ENCODE measurements around the gene PLA2G2C. TPM values are rescaled to one million over a fixed set of nuclear protein-coding genes. Genes with fewer than 3 reads are reported as not detected.

The PLA2G2C gene
- total and polyA plus RNA-seq, 4 donors, result not detected

DNA sequence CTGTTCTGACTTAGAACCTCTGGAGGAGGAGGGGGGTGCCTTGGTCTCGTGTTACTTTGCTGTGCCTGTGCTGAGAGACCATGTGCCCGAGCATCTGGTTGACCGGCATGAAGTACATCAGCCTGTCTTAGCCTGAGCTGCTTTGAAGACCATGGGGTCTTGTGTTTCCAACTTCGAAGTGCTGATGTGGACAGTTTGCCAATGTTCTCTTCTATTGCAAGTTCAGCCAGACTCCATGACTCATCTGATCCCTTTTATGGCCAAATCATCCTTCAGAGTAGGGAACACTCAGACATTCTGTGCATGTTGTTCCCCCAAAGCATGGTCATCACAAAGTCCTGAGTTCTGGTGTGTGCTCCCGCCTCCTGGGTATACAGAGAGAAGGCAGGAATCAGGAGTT is 6.0 kb upstream of the PLA2G2C start:
- H3K36me3 ChIP-seq (ENCODE audit: control insufficient read depth in 4 of 4, insufficient read depth in 3 of 4, low read depth in 1 of 4, low read length in 3 of 4), result no peaks in the 10 kb centered on the region
- WGBS, result 93% methylated on average over 5 of the region's 5 CpGs
- no peaks in the 10 kb centered on the region for H3K27me3 ChIP-seq (ENCODE audit: control insufficient read depth in 4 of 4, insufficient read depth in 4 of 4, low read length in 3 of 4)
- no peak for TF ChIP-seq YY1 (IDR thresholded peaks at IDR 0.05)
- TF ChIP-seq NR2F2 (IDR thresholded peaks at IDR 0.05), result no peak
- no peak for TF ChIP-seq GABPA (IDR thresholded peaks at IDR 0.05 in 1 of 2, conservative IDR thresholded peaks at IDR 0.05 in 1 of 2)
- no peak for TF ChIP-seq FOXA1 (IDR thresholded peaks at IDR 0.05)
- TF ChIP-seq, protein P1, sequence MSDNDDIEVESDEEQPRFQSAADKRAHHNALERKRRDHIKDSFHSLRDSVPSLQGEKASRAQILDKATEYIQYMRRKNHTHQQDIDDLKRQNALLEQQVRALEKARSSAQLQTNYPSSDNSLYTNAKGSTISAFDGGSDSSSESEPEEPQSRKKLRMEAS (IDR thresholded peaks at IDR 0.05), result no peak
- no peak for TF ChIP-seq HNF4G (IDR thresholded peaks at IDR 0.05)
- no peak for TF ChIP-seq RAD21 (IDR thresholded peaks at IDR 0.05)
- TF ChIP-seq, protein P2, sequence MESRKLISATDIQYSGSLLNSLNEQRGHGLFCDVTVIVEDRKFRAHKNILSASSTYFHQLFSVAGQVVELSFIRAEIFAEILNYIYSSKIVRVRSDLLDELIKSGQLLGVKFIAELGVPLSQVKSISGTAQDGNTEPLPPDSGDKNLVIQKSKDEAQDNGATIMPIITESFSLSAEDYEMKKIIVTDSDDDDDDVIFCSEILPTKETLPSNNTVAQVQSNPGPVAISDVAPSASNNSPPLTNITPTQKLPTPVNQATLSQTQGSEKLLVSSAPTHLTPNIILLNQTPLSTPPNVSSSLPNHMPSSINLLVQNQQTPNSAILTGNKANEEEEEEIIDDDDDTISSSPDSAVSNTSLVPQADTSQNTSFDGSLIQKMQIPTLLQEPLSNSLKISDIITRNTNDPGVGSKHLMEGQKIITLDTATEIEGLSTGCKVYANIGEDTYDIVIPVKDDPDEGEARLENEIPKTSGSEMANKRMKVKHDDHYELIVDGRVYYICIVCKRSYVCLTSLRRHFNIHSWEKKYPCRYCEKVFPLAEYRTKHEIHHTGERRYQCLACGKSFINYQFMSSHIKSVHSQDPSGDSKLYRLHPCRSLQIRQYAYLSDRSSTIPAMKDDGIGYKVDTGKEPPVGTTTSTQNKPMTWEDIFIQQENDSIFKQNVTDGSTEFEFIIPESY (IDR thresholded peaks at IDR 0.05), result no peak
- TF ChIP-seq TAF1 (conservative IDR thresholded peaks at IDR 0.05), result no peak
- no peak for TF ChIP-seq HNF4A (conservative IDR thresholded peaks at IDR 0.05)
- TF ChIP-seq JUND (IDR thresholded peaks at IDR 0.05), result no peak
- H3K4me1 ChIP-seq (ENCODE audit: control insufficient read depth in 4 of 4, insufficient read depth in 4 of 4, low read length in 3 of 4), result peaks cover 0 to 14% (median 10%) of the 10 kb centered on the region in 4 donors
- no peak for DNase-seq (ENCODE audit: low spot score)
- H3K27ac ChIP-seq (ENCODE audit: low read depth in 1 of 2, low read length in 2 of 2), result no peak overlapping the region
- H3K9me3 ChIP-seq (ENCODE audit: control insufficient read depth in 4 of 4, low read length in 3 of 4), result no peaks in the 10 kb centered on the region
- no peak overlapping the region for H3K9ac ChIP-seq (ENCODE audit: low read depth in 1 of 2, low read length in 2 of 2)
- no peak overlapping the region for H3K4me3 ChIP-seq (ENCODE audit: low read depth in 1 of 3, low read length in 3 of 3)

DNA sequence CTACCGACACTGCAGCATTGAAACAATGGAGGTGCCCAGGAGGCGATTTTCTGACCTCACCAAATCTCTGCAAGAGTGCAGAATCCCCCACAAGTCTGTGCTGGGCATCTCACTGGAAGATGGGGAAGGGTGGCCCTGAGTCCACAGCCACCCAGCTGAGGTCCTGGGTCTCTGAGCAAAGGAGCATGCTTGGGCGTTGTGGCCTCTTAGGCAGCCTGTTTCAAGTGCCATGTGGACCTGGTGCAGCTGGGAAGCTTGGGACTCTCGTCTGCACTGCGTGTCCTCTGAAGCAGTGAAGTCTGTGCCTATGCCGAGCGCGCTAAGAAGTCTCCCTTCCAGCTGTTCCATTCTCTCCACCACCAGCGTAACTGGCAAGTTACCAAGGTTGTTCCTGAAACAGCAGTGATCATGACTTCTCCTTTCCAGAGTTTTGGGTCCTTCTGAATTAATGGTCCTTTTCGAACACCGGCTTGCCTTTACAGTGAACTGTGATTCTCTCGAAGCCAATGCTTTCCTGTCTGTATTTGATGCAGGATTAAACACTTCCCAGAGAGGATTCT is 5.0 kb upstream of the PLA2G2C start:
- no peaks in the 10 kb centered on the region for H3K27me3 ChIP-seq (ENCODE audit: control insufficient read depth in 4 of 4, insufficient read depth in 4 of 4, low read length in 3 of 4)
- no peaks in the 10 kb centered on the region for H3K9me3 ChIP-seq (ENCODE audit: control insufficient read depth in 4 of 4, low read length in 3 of 4)
- H3K4me1 ChIP-seq (ENCODE audit: control insufficient read depth in 4 of 4, insufficient read depth in 4 of 4, low read length in 3 of 4), result peaks cover 0 to 22% (median 18%) of the 10 kb centered on the region in 4 donors
- no peak for DNase-seq (ENCODE audit: low spot score)
- no peaks in the 10 kb centered on the region for H3K36me3 ChIP-seq (ENCODE audit: control insufficient read depth in 4 of 4, insufficient read depth in 3 of 4, low read depth in 1 of 4, low read length in 3 of 4)
- H3K4me3 ChIP-seq (ENCODE audit: low read depth in 1 of 3, low read length in 3 of 3), result no peak overlapping the region
- no peak overlapping the region for H3K27ac ChIP-seq (ENCODE audit: low read depth in 1 of 2, low read length in 2 of 2)
- WGBS, result 89% methylated on average over 12 of the region's 12 CpGs
- no peak overlapping the region for H3K9ac ChIP-seq (ENCODE audit: low read depth in 1 of 2, low read length in 2 of 2)
- TF ChIP-seq NR2F2 (IDR thresholded peaks at IDR 0.05) (no peak), TAF1 (conservative IDR thresholded peaks at IDR 0.05) (no peak), RAD21 (IDR thresholded peaks at IDR 0.05) (no peak), GABPA (IDR thresholded peaks at IDR 0.05 in 1 of 2, conservative IDR thresholded peaks at IDR 0.05 in 1 of 2) (no peak), YY1 (IDR thresholded peaks at IDR 0.05) (no peak), HNF4A (conservative IDR thresholded peaks at IDR 0.05) (no peak), JUND (IDR thresholded peaks at IDR 0.05) (no peak), FOXA1 (IDR thresholded peaks at IDR 0.05) (no peak), SP1 (IDR thresholded peaks at IDR 0.05) (no peak), FOXA2 (IDR thresholded peaks at IDR 0.05) (no peak), EGR1 (IDR thresholded peaks at IDR 0.05; ENCODE audit: low read depth in 2 of 2) (no peak), HNF4G (IDR thresholded peaks at IDR 0.05) (no peak)
- TF ChIP-seq, protein P2 (IDR thresholded peaks at IDR 0.05), result no peak
- TF ChIP-seq, protein P3, sequence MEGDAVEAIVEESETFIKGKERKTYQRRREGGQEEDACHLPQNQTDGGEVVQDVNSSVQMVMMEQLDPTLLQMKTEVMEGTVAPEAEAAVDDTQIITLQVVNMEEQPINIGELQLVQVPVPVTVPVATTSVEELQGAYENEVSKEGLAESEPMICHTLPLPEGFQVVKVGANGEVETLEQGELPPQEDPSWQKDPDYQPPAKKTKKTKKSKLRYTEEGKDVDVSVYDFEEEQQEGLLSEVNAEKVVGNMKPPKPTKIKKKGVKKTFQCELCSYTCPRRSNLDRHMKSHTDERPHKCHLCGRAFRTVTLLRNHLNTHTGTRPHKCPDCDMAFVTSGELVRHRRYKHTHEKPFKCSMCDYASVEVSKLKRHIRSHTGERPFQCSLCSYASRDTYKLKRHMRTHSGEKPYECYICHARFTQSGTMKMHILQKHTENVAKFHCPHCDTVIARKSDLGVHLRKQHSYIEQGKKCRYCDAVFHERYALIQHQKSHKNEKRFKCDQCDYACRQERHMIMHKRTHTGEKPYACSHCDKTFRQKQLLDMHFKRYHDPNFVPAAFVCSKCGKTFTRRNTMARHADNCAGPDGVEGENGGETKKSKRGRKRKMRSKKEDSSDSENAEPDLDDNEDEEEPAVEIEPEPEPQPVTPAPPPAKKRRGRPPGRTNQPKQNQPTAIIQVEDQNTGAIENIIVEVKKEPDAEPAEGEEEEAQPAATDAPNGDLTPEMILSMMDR (IDR thresholded peaks at IDR 0.05; ENCODE audit: low read depth, low read length, missing input control), result no peak
- TF ChIP-seq, protein P4, sequence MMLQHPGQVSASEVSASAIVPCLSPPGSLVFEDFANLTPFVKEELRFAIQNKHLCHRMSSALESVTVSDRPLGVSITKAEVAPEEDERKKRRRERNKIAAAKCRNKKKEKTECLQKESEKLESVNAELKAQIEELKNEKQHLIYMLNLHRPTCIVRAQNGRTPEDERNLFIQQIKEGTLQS (IDR thresholded peaks at IDR 0.05), result no peak
- TF ChIP-seq, protein P1 (IDR thresholded peaks at IDR 0.05), result no peak
- TF ChIP-seq, protein P5, sequence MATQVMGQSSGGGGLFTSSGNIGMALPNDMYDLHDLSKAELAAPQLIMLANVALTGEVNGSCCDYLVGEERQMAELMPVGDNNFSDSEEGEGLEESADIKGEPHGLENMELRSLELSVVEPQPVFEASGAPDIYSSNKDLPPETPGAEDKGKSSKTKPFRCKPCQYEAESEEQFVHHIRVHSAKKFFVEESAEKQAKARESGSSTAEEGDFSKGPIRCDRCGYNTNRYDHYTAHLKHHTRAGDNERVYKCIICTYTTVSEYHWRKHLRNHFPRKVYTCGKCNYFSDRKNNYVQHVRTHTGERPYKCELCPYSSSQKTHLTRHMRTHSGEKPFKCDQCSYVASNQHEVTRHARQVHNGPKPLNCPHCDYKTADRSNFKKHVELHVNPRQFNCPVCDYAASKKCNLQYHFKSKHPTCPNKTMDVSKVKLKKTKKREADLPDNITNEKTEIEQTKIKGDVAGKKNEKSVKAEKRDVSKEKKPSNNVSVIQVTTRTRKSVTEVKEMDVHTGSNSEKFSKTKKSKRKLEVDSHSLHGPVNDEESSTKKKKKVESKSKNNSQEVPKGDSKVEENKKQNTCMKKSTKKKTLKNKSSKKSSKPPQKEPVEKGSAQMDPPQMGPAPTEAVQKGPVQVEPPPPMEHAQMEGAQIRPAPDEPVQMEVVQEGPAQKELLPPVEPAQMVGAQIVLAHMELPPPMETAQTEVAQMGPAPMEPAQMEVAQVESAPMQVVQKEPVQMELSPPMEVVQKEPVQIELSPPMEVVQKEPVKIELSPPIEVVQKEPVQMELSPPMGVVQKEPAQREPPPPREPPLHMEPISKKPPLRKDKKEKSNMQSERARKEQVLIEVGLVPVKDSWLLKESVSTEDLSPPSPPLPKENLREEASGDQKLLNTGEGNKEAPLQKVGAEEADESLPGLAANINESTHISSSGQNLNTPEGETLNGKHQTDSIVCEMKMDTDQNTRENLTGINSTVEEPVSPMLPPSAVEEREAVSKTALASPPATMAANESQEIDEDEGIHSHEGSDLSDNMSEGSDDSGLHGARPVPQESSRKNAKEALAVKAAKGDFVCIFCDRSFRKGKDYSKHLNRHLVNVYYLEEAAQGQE (IDR thresholded peaks at IDR 0.05), result no peak
